Smooth muscle cell (in vitro differentiated cells): Measurements from ENCODE around the gene CAPN1. TPM values are rescaled to one million over a fixed set of nuclear protein-coding genes. Genes with fewer than 3 reads are reported as not detected.
"Not testable (repeated sequence)": the region's sequence is repeated elsewhere in the genome, so short reads cannot be mapped to it uniquely, and the experiment has no call there.

Source experiments
- DNase-seq: peaks from one replicate; lab custom pipeline; 2025; ENCODE audit not compliant: unreplicated experiment; lab: John Stamatoyannopoulos, UW
- H2AFZ ChIP-seq: fragments of 200-600 bp; sonication (generic); 2 replicates; pipeline ENCODE4 v1.6.0; 2016; ENCODE audit warnings: antibody characterized with exemption, low read depth, mild to moderate bottlenecking
- H3F3A ChIP-seq: fragments of 200-600 bp; sonication (generic); 2 replicates; pipeline ENCODE4 v1.6.0; 2017; ENCODE audit warnings: antibody characterized with exemption, low read depth
- H3K27ac ChIP-seq: fragments of 200-600 bp; sonication (generic); 2 replicates; pipeline ENCODE4 v1.5.1; 2016; ENCODE audit warnings: low read depth, mild to moderate bottlenecking
- H3K27me3 ChIP-seq: fragments of 200-600 bp; sonication (generic); 2 replicates; pipeline ENCODE4 v1.6.1; 2016; ENCODE audit warnings: low read depth, mild to moderate bottlenecking
- H3K36me3 ChIP-seq: fragments of 200-600 bp; sonication (generic); 2 replicates; pipeline ENCODE4 v1.5.1; 2016; ENCODE audit warnings: low read depth
- H3K4me1 ChIP-seq: fragments of 200-600 bp; sonication (generic); 2 replicates; pipeline ENCODE4 v1.5.1; 2016; ENCODE audit warnings: low read depth
- H3K4me2 ChIP-seq: fragments of 200-600 bp; sonication (generic); 2 replicates; pipeline ENCODE4 v1.6.0; 2016; ENCODE audit warnings: mild to moderate bottlenecking
- H3K4me3 ChIP-seq: fragments of 200-600 bp; sonication (generic); 2 replicates; pipeline ENCODE4 v1.5.1; 2016; ENCODE audit warnings: mild to moderate bottlenecking
- H3K79me2 ChIP-seq: fragments of 200-600 bp; sonication (generic); 2 replicates; pipeline ENCODE4 v1.6.0; 2016; ENCODE audit warnings: low read depth, mild to moderate bottlenecking
- H3K9ac ChIP-seq: fragments of 200-600 bp; sonication (generic); 2 replicates; pipeline ENCODE4 v1.6.0; 2016; ENCODE audit warnings: low read depth
- H3K9me3 ChIP-seq: fragments of 200-600 bp; sonication (generic); replicated peaks from 2 replicates; pipeline ENCODE4 v1.5.1; 2016; ENCODE audit warnings: low read depth
- H4K20me1 ChIP-seq: fragments of 200-600 bp; sonication (generic); 2 replicates; pipeline ENCODE4 v1.6.0; 2016; ENCODE audit warnings: low read depth
- WGBS: methylation state at CpG from one replicate; pipeline ENCODE4 v1.1.7; 2016; ENCODE audit warnings: low lambda C conversion rate; 5-methylcytosine and 5-hydroxymethylcytosine counted together
- polyA plus RNA-seq: library from polyadenylated mRNA; unstranded; fragments of >200 nt; fragmentation: Nextera tagmentation; extraction: Ambion mirVana; gene quantifications from 2 replicates; pipeline ENCODE4 v1.2.1, GENCODE V29; 2016
- total RNA-seq: library from RNA; depleted of rRNA; stranded (reverse); fragments of >200 nt; gene quantifications from 2 replicates; pipeline ENCODE4 v1.2.3, GENCODE V29; 2014
- TF ChIP-seq, protein P1 (sequence below): fragments of 200-600 bp; sonication (generic); IDR thresholded peaks from 2 replicates; pipeline ENCODE4 v1.5.1; 2017; ENCODE audit warnings: borderline replicate concordance, mild to moderate bottlenecking, antibody characterized with exemption; ENCODE audit not compliant: insufficient read depth, poor library complexity, severe bottlenecking

Gene CAPN1
- total and polyA plus RNA-seq, 2 experiments from 2014 or later: 109 to 126 TPM

DNA sequence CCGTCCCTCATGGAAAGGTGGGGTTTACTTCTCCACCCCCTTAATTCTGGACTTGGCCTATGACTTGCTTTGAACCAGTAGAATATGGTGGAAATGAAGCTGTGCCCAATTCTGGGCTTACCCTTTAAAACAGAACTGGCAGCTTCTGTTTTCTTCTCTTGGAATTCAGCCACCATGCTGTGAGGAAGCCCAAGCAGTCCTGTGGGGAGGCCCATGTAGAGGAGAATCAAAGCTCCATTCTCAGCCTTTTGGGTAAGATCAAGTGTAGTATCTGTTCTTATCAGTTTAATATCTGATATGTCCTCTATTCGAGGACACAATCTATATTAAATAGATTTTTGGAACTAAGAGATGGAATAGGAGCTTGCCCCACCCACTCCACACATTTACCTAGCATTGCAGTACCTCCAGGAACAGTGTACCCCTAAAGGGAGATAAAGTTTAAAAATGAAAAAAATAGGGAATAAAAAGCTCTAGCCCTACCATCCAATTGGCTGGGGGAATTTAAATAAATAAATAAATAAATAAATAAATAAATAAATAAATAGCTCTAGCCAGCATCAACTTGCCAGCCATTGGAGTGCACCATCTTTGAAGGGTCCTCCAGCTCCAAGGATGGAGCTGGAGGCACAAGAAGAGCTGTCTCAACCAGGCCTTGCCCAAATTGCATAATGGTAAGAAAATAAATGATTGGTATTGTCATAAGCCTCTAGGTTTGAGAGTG lies 34.2 kb upstream of the CAPN1 start:
- TF ChIP-seq, protein P1, sequence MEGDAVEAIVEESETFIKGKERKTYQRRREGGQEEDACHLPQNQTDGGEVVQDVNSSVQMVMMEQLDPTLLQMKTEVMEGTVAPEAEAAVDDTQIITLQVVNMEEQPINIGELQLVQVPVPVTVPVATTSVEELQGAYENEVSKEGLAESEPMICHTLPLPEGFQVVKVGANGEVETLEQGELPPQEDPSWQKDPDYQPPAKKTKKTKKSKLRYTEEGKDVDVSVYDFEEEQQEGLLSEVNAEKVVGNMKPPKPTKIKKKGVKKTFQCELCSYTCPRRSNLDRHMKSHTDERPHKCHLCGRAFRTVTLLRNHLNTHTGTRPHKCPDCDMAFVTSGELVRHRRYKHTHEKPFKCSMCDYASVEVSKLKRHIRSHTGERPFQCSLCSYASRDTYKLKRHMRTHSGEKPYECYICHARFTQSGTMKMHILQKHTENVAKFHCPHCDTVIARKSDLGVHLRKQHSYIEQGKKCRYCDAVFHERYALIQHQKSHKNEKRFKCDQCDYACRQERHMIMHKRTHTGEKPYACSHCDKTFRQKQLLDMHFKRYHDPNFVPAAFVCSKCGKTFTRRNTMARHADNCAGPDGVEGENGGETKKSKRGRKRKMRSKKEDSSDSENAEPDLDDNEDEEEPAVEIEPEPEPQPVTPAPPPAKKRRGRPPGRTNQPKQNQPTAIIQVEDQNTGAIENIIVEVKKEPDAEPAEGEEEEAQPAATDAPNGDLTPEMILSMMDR: no peak
- Histone ChIP-seq H2AFZ (no peak overlapping the region), H4K20me1 (no peaks in the 10 kb centered on the region), H3K79me2 (no peaks in the 10 kb centered on the region), H3K27me3 (peaks cover 6% of the 10 kb centered on the region), H3K36me3 (no peaks in the 10 kb centered on the region), H3F3A (no peaks in the 10 kb centered on the region), H3K9ac (no peak overlapping the region), H3K4me1 (no peaks in the 10 kb centered on the region), H3K9me3 (no peaks in the 10 kb centered on the region), H3K4me2 (no peak overlapping the region), H3K27ac (no peak overlapping the region), H3K4me3 (no peak overlapping the region)
- no peak for DNase-seq
- 82% methylated on average over 2 of the region's 2 CpGs for WGBS

DNA sequence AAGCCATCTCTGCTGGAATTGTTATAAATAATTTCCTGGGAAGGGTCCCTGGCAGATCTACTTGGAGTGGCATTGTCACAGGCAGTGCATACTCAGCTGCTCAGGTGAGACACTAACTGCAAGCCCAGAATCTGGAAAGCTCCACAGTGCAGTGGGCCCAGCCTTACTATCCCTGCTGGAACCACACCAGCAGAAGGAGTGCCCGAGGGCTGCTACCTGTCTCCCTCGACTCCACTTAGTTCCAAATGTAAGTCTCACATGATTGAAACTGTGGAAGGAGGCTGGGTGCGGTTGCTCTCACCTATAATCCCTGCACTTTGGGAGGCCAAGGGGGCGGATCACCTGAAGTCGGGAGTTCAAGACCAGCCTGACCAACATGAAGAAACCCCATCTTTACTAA lies 33.1 kb upstream of the CAPN1 start:
- Histone ChIP-seq H3K4me2 (no peak overlapping the region), H3K9ac (no peak overlapping the region), H3K36me3 (no peaks in the 10 kb centered on the region), H3K27ac (no peak overlapping the region), H2AFZ (no peak overlapping the region), H3K9me3 (no peaks in the 10 kb centered on the region), H3K4me1 (no peaks in the 10 kb centered on the region), H3F3A (no peaks in the 10 kb centered on the region), H3K79me2 (no peaks in the 10 kb centered on the region), H4K20me1 (no peaks in the 10 kb centered on the region), H3K27me3 (peaks cover 12% of the 10 kb centered on the region), H3K4me3 (no peak overlapping the region)
- no peak for DNase-seq
- TF ChIP-seq, protein P1: no peak
- 94% methylated on average over 5 of the region's 5 CpGs for WGBS

DNA sequence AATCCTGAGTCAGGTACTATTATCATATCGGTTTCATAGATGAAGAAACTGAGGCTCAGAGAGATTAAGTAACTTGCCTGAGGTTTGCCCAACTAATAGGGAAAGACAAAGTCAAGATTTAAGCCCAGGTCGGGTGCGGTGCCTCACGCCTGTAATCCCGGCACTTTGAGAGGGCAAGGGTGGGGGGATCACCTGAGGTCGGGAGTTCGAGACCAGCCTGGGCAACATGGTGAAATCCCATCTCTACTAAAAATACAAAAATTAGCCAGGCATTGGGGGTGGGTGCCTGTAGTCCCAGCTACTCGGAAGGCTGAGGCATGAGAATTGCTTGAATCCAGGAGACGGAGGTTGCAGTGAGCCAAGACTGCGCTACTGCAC lies 31.6 kb upstream of the CAPN1 start:
- not testable (repeated sequence) for H3K4me1 ChIP-seq, H3F3A ChIP-seq, DNase-seq, H3K36me3 ChIP-seq, H3K9me3 ChIP-seq, H3K79me2 ChIP-seq, H3K4me3 ChIP-seq, H4K20me1 ChIP-seq, H2AFZ ChIP-seq, H3K9ac ChIP-seq, H3K27me3 ChIP-seq
- Histone ChIP-seq H3K4me2 (peak overlapping the region; percentile 69), H3K27ac (peak overlapping the region; percentile 70)
- WGBS: 90% methylated on average over 10 of the region's 10 CpGs

DNA sequence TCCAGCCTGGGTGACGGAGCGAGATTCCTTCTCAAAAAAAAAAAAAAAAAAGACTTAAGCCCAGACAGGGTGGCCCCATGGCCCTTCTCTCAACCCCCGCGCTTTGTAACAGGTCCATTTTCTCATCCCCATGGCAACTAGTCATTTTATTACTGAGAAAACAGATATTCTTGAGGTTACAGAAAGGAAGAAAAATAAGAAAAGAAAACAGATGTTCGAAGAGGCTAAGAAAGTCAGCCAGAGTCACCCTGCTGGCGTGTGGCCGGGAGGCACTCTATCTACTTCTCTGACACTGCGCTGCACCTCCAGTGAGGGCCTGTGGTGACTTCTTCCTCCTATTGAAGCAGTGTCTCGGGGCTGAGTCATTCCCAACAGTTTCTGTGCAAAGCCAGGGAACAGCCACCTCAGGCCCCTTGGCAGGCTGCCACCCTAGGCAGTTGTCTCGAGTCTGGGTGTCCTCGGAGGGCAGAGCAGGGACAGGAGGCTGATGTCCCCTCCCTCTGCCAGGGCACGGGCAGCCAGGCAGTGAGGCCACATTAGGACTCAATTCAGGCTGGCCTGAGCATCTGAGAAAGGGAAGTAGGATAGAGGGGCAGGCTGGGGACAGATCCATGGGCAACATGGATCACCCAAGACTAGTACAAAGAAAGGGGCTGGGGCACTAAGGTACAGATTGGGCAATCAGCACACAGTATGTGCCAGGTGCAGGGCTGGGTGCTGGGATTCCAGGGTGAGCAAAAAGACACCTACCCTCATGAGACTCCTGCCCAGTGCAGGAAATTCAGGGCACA lies 31.0 kb upstream of the CAPN1 start:
- H3K4me1 ChIP-seq: no peaks in the 10 kb centered on the region
- DNase-seq: peak; percentile 75
- H3K4me2 ChIP-seq: peak overlapping the region; percentile 69
- TF ChIP-seq, protein P1: no peak
- H3F3A ChIP-seq: no peaks in the 10 kb centered on the region
- H4K20me1 ChIP-seq: no peaks in the 10 kb centered on the region
- no peak overlapping the region for H3K9ac ChIP-seq
- no peak overlapping the region for H2AFZ ChIP-seq
- H3K27me3 ChIP-seq: peaks cover 5% of the 10 kb centered on the region
- H3K4me3 ChIP-seq: no peak overlapping the region
- no peaks in the 10 kb centered on the region for H3K9me3 ChIP-seq
- peak overlapping the region; percentile 70 for H3K27ac ChIP-seq
- H3K36me3 ChIP-seq: no peaks in the 10 kb centered on the region
- 27% methylated on average over 12 of the region's 12 CpGs for WGBS
- H3K79me2 ChIP-seq: no peaks in the 10 kb centered on the region
